Esophagus squamous epithelium (tissue), 5 donors: ENCODE data around the gene CDK5RAP2. TPM values are rescaled to one million over a fixed set of nuclear protein-coding genes. Genes with fewer than 3 reads are reported as not detected.
"Not testable (repeated sequence)": the region's sequence is repeated elsewhere in the genome, so short reads cannot be mapped to it uniquely, and the experiment has no call there.

ENCODE experiments used
- DNase-seq: peaks from one replicate; lab custom pipeline; 2025; lab: John Stamatoyannopoulos, UW
- H3K27ac ChIP-seq, 4 donors: fragments of 200-600 bp; sonication (generic); one replicate each; pipeline ENCODE4 v1.5.1; 2016 to 2019; ENCODE audit warnings: mild to moderate bottlenecking in 1 of 4
- H3K27me3 ChIP-seq, 4 donors: fragments of 200-600 bp; sonication (generic); 1 replicate in 3 of 4; 2 replicates in 1 of 4; pipeline versions ENCODE4 v1.5.1 to v1.6.0; 2017 to 2021; ENCODE audit warnings: antibody characterized with exemption in 1 of 4
- H3K36me3 ChIP-seq, 3 donors: fragments of 200-600 bp; sonication (generic); one replicate each; pipeline ENCODE4 v1.5.1; 2016 to 2019
- H3K4me1 ChIP-seq, 3 donors: fragments of 200-600 bp; sonication (generic); one replicate each; pipeline ENCODE4 v1.5.1; 2017 to 2019
- H3K4me3 ChIP-seq, 4 donors: fragments of 200-600 bp; sonication (generic); 1 replicate in 3 of 4; 2 replicates in 1 of 4; pipeline ENCODE4 v1.5.1; 2016 to 2019; ENCODE audit warnings: mild to moderate bottlenecking in 2 of 4, moderate library complexity in 1 of 4
- H3K9me3 ChIP-seq, 3 donors: fragments of 200-600 bp; sonication (generic); one replicate each; pipeline ENCODE4 v1.5.1; 2016 to 2019
- POLR2A ChIP-seq, 4 donors: fragments of 450-650 bp; IDR thresholded peaks; one replicate each; pipeline ENCODE4 v1.6.1; 2017; ENCODE audit warnings: antibody characterized with exemption in 4 of 4, mild to moderate bottlenecking in 4 of 4, moderate library complexity in 3 of 4
- WGBS, 2 donors: methylation state at CpG; one replicate each; pipeline ENCODE4 v1.1.5; 2018; 5-methylcytosine and 5-hydroxymethylcytosine counted together
- intact Hi-C: fragments of 100-400 bp; cut with DNase I; formaldehyde crosslinking; loops from one replicate; pipeline ENCODE4 v1.15.0; 2022
- total RNA-seq, 4 donors: library from RNA; depleted of rRNA; stranded (reverse); fragments of >200 nt; gene quantifications; one replicate each; pipeline ENCODE4 v1.1.0, GENCODE V29; 2016
- TF ChIP-seq, protein P1 (sequence below), 6 experiments: fragments of 450-650 bp in 4 of 6; fragments of 200-600 bp in 2 of 6; sonication (generic) in 2 of 6; IDR thresholded peaks; one replicate each; pipeline ENCODE4 v1.5.1; 2016 to 2019; ENCODE audit warnings: antibody characterized with exemption in 6 of 6, mild to moderate bottlenecking in 4 of 6, moderate library complexity in 4 of 6
- donor health status: DM: yes; HTN: yes; CAD: no.

The CDK5RAP2 gene
- total RNA-seq, 4 donors from 2014 or later: 23.2 to 41.2 (median 33.8) TPM

DNA sequence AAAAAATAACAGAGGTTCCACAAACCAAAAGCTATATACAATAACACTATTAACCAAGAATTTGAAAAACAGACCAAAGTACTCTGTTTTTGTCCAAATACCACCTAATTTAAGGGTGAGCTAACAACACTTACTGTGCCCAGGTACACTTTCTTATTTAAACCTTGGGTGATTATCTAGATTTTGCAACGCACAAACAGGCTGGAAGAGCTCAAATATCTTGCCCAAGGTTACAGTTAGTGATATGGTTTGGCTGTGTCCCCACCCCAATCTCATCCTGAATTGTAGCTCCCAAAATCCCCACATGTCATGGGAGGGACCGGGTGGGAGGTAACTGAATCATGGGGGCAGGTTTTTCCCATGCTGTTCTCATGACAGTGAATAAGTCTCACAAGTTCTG is 58.9 kb downstream of the CDK5RAP2 start:
- WGBS, 2 donors: 100% methylated on average over 2 of the region's 2 CpGs
- TF ChIP-seq, protein P1, sequence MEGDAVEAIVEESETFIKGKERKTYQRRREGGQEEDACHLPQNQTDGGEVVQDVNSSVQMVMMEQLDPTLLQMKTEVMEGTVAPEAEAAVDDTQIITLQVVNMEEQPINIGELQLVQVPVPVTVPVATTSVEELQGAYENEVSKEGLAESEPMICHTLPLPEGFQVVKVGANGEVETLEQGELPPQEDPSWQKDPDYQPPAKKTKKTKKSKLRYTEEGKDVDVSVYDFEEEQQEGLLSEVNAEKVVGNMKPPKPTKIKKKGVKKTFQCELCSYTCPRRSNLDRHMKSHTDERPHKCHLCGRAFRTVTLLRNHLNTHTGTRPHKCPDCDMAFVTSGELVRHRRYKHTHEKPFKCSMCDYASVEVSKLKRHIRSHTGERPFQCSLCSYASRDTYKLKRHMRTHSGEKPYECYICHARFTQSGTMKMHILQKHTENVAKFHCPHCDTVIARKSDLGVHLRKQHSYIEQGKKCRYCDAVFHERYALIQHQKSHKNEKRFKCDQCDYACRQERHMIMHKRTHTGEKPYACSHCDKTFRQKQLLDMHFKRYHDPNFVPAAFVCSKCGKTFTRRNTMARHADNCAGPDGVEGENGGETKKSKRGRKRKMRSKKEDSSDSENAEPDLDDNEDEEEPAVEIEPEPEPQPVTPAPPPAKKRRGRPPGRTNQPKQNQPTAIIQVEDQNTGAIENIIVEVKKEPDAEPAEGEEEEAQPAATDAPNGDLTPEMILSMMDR (IDR thresholded peaks at IDR 0.05): no peak
- no peak for TF ChIP-seq POLR2A (IDR thresholded peaks at IDR 0.05)
- H3K27ac ChIP-seq: no peak overlapping the region
- peaks cover 5 to 84% (median 14%) of the 10 kb centered on the region in 3 donors for H3K36me3 ChIP-seq
- no peaks in the 10 kb centered on the region for H3K27me3 ChIP-seq
- intact Hi-C loops: no loop called here
- no peak overlapping the region for H3K4me3 ChIP-seq
- H3K9me3 ChIP-seq: no peaks in the 10 kb centered on the region
- DNase-seq: no peak
- no peaks in the 10 kb centered on the region for H3K4me1 ChIP-seq

DNA sequence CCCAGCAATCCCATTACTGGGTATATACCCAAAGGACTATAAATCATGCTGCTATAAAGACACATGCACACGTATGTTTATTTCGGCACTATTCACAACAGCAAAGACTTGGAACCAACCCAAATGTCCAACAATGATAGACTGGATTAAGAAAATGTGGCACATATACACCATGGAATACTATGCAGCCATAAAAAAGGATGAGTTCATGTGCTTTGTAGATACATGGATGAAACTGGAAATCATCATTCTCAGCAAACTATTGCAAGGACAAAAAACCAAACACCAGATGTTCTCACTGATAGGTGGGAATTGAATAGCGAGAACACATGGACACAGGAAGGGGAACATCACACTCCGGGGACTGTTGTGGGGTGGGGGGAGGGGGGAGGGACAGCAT is 64.0 kb downstream of the CDK5RAP2 start:
- H3K4me1 ChIP-seq, intact Hi-C loops, DNase-seq, H3K4me3 ChIP-seq, H3K27me3 ChIP-seq, H3K9me3 ChIP-seq, H3K27ac ChIP-seq: not testable (repeated sequence)
- WGBS, 2 donors: 98 to 100% methylated on average over 3 to 4 of the region's 4 CpGs
- peaks cover 4 to 86% (median 8%) of the 10 kb centered on the region in 3 donors for H3K36me3 ChIP-seq

DNA sequence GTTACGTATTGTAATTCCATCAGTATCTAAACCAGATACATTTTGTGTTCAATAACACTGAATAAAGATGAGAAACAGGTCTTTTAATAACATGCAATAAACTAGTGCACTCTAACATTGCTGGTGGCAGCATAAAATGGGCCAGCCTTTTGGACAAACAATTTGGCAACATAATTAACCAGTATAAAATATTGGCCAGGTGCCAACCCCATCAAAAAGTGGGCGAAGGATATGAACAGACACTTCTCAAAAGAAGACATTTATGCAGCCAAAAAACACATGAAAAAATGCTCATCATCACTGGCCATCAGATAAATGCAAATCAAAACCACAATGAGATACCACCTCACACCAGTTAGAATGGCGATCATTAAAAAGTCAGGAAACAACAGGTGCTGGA is 64.5 kb downstream of the CDK5RAP2 start:
- intact Hi-C loops: not testable (repeated sequence)

DNA sequence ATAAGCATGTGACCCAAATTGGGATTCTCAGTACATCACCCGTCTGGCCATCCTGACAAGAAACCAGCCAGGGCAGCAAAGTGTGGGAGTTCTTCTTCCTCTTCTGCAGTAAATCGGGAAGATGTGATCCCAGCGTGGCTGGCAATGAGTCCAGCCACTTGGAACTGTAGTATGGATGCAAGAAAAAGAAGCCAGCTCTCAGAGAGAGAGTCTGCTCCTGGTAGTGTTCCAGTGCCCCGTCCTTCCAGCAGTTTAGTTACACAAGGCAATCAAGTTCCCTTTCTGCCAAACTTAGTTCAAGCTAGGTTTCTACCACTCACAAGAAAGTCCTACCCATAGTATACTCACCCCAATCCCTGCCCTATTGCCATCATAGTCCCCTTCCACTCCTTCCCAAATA is 65.6 kb downstream of the CDK5RAP2 start:
- peaks cover 4 to 98% (median 8%) of the 10 kb centered on the region in 3 donors for H3K36me3 ChIP-seq
- H3K4me3 ChIP-seq: no peak overlapping the region
- peaks cover 0 to 13% (median 0%) of the 10 kb centered on the region in 3 donors for H3K4me1 ChIP-seq
- intact Hi-C loops: no loop called here
- H3K27ac ChIP-seq: no peak overlapping the region
- peaks cover 0 to 7% (median 0%) of the 10 kb centered on the region in 3 donors for H3K9me3 ChIP-seq
- TF ChIP-seq, protein P1 (IDR thresholded peaks at IDR 0.05): no peak
- TF ChIP-seq POLR2A (IDR thresholded peaks at IDR 0.05): no peak
- DNase-seq: no peak
- no peaks in the 10 kb centered on the region for H3K27me3 ChIP-seq
- 95 to 97% methylated on average over 2 to 4 of the region's 4 CpGs for WGBS, 2 donors

More for the DNA sequence above, 64.5 kb downstream of the CDK5RAP2 start:
- peaks cover 4 to 90% (median 8%) of the 10 kb centered on the region in 3 donors for H3K36me3 ChIP-seq
- H3K4me3 ChIP-seq, H3K27me3 ChIP-seq, H3K27ac ChIP-seq, H3K4me1 ChIP-seq, DNase-seq, H3K9me3 ChIP-seq: not testable (repeated sequence)
- 94 to 100% methylated on average over 3 of the region's 3 CpGs for WGBS, 2 donors

DNA sequence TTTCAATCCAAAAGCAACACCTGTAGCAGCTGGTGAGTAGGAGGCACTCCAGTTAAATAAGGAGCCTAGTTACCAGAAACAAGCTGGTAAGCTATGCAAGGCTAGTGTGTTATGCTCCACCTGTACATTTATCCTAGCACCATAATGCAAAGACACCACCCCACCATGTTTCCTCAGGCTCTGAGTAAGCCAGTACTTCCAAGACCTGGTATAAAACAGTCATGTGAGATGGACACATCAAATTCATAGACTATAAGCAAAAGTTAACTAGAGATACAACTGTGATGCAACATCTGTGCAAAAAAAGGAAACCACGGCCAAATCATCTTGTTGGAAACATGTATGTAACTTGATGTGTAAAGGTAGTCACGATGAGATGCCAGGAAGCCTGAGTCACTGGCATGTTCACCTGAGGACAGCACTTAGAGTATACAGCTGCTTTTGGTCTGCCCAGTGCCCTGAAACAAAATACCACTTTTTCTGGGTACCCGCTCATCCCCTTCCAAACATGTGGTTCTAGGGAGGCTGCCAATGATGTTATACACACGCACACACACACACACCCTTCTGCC is 66.1 kb downstream of the CDK5RAP2 start:
- WGBS, 2 donors: 80 to 85% methylated on average over 4 of the region's 4 CpGs
- Histone ChIP-seq H3K9me3 (peaks cover 0 to 7% (median 0%) of the 10 kb centered on the region in 3 donors), H3K36me3 (peaks cover 4 to 98% (median 8%) of the 10 kb centered on the region in 3 donors), H3K27ac (no peak overlapping the region), H3K4me1 (peaks cover 0 to 16% (median 0%) of the 10 kb centered on the region in 3 donors), H3K4me3 (no peak overlapping the region), H3K27me3 (no peaks in the 10 kb centered on the region)
- TF ChIP-seq, protein P1 (IDR thresholded peaks at IDR 0.05): no peak
- no peak for TF ChIP-seq POLR2A (IDR thresholded peaks at IDR 0.05)
- intact Hi-C loops: no loop called here
- no peak for DNase-seq

DNA sequence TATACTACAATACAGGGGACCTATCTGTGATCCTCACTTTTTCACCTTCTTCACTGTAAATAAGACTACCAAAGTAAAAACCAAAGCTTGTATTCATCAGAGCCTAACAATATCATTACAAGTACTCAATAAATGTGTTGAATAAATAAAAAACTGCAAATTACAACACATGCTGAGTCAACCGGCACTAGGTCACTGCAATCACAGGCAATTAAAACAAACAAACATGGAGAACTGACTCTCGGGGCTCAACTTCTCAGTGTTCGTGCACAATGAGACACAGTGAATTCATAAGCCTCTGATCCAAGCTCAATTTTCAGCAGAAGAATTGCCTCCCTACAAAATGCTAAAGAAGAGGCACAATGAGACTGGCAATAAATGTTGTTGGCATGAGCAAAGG is 69.2 kb downstream of the CDK5RAP2 start:
- Histone ChIP-seq H3K27ac (no peak overlapping the region), H3K4me3 (no peak overlapping the region), H3K9me3 (peaks cover 0 to 16% (median 0%) of the 10 kb centered on the region in 3 donors), H3K36me3 (peaks cover 0 to 98% (median 5%) of the 10 kb centered on the region in 3 donors), H3K27me3 (no peaks in the 10 kb centered on the region), H3K4me1 (peaks cover 0 to 16% (median 0%) of the 10 kb centered on the region in 3 donors)
- no peak for DNase-seq
- intact Hi-C loops: no loop called here
- 91 to 93% methylated on average over 3 of the region's 3 CpGs for WGBS, 2 donors
- TF ChIP-seq POLR2A (IDR thresholded peaks at IDR 0.05): no peak
- TF ChIP-seq, protein P1 (IDR thresholded peaks at IDR 0.05): no peak
